GM20431 (cell line): Measurements from ENCODE around the gene FAM117B.

Source experiments
- in situ Hi-C: fragments of 300-500 bp; cut with MseI, MboI; formaldehyde crosslinking; loops from one replicate; pipeline ENCODE4 v1.15.0; 2020; ENCODE audit warnings: low sequenced_read_pairs; ENCODE audit not compliant: unreplicated experiment

Gene FAM117B

DNA sequence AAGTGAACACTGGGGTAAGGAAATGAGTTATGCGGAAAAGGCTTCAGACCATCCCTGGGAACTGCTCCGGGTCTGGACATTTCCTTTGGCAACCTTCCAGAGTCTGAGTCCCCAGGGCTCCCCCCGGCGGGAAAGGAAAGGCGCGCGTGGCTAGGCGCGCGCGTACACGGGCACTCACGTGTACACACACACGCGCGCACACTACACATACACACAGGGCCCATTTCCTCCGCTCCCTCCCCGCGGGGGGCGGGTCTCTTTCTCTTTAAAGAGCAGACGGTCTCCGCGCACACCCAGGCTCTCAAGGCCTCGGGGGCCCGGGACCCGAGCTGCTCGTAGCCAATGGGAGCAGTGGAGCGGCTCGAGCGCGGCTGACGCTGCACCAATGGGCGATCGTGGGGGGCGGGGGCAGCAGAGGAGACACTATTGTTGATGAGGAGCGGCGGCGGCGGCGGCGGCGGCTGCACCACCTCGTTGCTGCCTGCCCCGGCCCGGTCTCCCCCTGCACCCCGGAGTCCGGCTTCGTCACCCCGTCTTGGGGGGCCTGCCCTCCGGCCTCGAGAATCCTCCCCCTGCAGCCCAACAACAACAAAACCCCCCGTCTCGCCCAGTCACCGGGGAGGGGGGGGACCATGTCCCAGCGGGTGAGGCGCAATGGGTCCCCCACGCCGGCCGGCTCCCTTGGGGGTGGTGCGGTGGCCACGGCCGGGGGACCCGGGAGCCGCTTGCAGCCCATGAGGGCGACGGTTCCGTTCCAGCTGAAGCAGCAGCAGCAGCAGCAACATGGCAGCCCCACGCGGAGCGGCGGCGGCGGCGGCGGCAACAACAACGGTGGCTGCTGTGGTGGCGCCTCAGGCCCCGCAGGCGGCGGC, at the start of gene FAM117B:
TSS of gene FAM117B (plus strand) at position 414 of the 872 bp plus-strand sequence. CDS start at position 633, 219 bp downstream.
- in situ Hi-C loops: no loop called here

- in situ Hi-C loops: loop anchor here (25.0 kb wide), 1 partner anchor 873 kb away; no protein-coding TSS in a partner anchor
Observed at GRCh38 chr2:202588647-202589581, 45.9 kb upstream of the FAM117B start.

GRCh38 chr2:202589582-202589949, 45.2 kb upstream of the FAM117B start:
- in situ Hi-C loops: loop anchor here (25.0 kb wide), 1 partner anchor 873 kb away; no protein-coding TSS in a partner anchor

GRCh38 chr2:202592566-202592965, 42.2 kb upstream of the FAM117B start:
- in situ Hi-C loops: loop anchor here (25.0 kb wide), 1 partner anchor 870 kb away; no protein-coding TSS in a partner anchor

- in situ Hi-C loops: loop anchor here (25.0 kb wide), 1 partner anchor 863 kb away; no protein-coding TSS in a partner anchor
Observed at GRCh38 chr2:202599105-202599504, 35.7 kb upstream of the FAM117B start.

- in situ Hi-C loops: loop anchor here (25.0 kb wide), 1 partner anchor 862 kb away; no protein-coding TSS in a partner anchor
Observed at GRCh38 chr2:202599911-202600310, 34.9 kb upstream of the FAM117B start.

DNA sequence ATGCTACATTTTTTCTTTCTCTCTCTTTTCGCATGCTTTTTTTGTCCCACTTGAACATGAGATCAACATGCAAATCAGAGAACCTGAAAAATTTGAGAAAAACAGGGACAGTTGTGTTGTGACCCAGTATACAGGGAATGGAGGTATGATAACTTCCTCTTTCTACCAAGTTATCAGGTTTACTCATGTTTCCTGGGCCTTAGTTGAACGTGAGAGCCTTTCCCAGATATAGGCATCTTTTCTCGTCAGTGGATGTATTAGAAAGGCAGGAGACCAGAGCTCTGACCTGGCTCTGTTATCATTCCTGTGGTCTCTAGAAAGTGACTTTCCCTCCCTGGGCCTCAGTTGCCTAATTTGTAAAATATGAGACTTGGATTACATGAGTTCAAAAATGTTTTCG, 30.1 kb upstream of the FAM117B start:
- in situ Hi-C loops: no loop called here

- in situ Hi-C loops: no loop called here
Observed at GRCh38 chr2:202605174-202605573, 29.6 kb upstream of the FAM117B start.

DNA sequence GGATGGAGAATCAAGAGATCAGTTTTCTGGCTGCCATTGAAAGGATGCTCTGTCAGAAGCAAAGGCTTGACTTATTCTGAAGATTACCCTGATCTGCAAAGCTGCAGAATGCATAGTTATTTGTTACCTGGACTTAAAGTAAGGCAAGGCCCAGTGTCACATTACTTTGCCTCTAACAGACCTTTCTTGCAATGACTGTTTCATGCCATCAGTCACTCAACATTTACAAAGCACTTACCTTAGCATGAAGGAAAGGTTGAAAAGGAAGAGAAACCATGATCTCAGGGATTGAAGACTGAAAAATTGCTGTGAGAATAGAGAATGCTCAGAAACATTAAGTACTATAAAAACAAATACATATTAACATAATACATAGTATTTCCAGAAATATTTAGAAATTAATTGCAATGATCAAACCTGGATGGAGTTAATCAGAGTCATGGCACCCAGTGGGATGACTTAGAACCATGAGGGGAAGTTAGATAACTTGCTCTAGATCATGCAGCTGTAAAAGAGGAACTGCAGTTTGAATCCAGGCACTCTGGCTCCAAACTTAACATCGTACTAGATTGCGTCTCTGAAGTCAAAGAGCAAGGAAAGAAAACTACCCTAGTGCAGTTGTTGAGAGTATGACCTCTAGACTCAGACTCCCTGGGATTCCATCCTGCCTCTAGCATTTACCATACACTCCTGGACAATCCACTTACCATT, 26.5 kb upstream of the FAM117B start:
- in situ Hi-C loops: no loop called here

GRCh38 chr2:202609381-202610145, 25.2 kb upstream of the FAM117B start:
- in situ Hi-C loops: no loop called here

DNA sequence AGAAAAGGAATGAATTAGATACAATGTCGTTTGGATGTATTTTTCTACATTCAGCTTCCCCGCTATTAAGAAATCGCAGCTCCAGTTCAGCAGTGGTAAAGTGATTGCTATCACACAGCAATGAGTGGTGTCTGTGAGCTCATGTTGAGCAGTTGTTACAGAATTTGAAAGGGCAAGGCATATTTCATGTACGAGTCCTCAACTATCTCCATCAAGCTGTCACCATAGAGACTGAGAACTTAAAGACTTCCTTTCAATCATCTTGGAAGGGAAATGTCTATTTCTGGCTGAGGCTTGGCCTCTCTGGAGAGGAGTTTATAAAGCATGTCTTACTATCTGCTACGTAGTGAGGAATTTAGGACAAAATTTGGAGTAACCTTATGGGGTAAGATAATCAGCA, 24.4 kb upstream of the FAM117B start:
- in situ Hi-C loops: no loop called here

DNA sequence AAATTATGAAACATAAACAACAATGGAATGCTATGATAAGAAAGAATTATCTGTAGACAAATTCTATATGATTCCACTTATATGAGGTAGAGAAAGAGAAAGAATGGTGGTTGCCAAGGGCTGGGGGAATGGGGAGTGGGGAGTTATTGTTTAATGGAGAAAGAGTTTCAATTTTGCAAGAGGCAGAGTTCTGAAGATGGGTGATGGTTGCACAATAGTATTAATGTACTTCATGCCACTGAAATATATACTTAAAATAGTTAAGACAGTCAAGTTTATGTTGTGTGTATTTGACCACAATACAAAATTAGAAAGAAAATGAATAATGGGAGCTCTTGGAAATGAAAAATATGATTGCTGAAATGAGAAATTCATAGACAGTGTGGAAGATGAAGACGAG, 22.6 kb upstream of the FAM117B start:
- in situ Hi-C loops: no loop called here

- in situ Hi-C loops: no loop called here
Observed at GRCh38 chr2:202613479-202613878, 21.3 kb upstream of the FAM117B start.

DNA sequence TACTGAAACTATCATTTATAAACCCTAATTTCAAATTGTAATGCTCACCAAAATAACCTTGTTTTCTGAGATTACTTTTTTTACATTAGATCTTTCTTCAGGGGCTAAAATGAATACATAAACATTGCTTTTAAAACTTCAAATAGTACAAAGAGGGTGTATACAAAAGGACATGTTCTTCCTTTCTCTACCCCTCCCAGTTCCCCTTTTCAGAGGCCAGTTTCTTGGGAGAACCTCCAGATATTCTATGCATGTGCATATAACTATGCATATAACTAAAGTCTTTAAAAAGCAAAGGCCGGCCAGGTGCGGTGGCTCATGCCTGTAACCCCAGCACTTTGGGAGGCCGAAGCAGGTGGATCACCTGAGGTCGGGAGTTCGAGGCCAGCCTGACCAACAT, 10.6 kb upstream of the FAM117B start:
- in situ Hi-C loops: no loop called here

- in situ Hi-C loops: no loop called here
Observed at GRCh38 chr2:202627042-202627441, 7.7 kb upstream of the FAM117B start.

DNA sequence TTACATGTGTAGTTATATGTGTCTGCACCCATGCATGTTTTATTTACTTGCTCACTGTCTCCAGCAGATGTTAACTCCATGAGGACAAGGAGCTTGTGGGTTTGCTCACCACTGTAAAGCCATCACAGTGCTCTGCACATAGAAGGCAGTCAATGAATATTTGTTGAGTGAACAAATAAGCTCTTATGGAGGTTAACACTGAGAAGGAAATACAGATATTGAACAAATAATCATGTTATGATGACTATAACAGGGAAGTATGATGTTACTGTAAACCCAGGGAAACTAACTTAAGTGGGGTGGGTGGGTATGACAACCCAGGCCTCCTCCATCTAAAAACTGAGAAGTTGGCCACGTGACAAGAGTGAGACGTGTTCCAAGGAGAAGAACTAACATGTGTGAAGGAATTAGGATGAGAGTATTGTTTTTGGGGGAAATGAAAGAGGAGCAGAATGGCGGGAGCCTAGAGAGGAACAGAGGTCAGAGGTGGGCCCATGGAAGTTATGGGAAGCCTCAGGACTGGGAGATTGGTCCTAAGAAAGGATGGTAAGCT, 6.0 kb upstream of the FAM117B start:
- in situ Hi-C loops: no loop called here

DNA sequence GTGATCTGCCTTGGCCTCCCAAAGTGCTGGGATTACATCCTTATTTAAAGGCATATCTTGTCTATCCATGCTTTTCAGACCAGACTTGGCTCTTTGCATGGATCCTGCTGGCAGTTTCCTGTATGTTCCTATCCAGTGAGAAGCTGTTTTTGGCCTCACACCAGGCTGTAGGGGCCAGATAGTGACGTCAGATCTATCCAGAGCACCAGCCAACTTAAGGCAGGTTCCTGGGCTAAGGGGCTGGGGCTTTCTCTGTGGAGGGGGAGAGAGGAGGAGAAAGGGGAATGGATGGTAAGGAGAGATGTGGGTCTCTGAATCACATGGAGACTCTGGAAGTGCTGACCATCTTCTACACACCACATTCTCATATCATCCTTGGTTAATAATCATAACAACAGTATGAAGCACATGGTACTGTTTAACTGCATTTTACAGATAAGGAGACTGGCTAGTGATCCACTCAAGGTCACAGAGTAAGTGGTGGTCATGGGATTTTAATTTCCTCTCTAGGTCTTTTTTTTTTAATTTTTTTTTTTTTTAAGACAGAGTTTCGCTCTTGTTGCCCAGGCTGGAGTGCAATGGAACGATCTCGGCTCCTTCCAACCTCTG, 2.0 kb upstream of the FAM117B start:
- in situ Hi-C loops: no loop called here

- in situ Hi-C loops: no loop called here
Observed at GRCh38 chr2:202633470-202633869, 1.3 kb upstream of the FAM117B start.
